Activated naive CD4-positive, alpha-beta T cell treated with Interleukin-2 at 50 U/mL for 16 hours (primary cell): Measurements from ENCODE around the gene CELSR1.

Experiments
- DNase-seq: peaks from one replicate; pipeline ENCODE4 v3.0.0-alpha.2; 2020

CELSR1 gene

DNA sequence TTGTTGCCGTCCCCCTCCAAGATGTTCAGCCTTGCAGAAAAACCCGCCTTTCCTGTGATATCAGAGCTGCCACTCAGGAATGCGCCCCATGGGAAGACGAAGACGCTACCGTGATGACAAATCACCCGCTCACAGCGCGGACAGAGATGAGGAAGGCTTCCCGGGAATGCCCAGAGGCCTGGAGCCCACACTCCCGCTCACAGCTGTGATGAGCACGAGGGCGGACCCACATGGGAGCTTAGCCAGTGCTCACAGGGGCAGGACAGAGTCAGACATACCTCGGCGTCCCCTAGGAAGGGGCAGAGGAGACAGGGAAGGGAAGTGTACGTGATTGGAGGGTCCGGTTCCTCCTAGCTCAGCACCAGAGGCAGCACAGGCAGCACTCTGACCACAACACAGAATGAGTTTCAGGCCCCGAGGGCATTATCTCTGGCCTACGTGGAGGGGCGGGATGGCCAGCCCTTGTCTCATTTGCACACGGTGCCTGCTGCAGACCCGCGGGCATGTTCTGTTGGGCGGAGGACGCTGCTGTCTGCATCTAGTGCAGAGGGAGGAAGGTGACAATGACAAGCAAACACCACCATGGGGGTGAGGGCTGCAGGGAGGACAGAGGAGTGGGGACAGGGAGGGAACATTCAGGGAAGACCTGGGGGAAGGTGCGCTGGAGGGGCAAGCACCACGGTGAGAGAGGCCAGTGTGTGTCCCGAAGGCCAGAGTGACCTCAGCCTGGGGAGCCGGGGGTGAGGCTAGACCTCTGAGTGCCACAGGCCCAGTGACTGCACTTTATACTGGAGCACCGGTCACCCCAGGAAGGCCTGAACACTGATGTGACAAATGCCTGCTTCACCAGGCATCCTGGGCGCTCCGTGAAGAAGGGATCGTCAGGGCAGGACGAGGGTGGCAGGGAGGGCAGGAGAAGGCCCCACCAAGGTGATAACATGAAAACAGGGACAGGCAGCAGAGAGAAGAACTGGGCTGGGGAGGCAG, 79.6 kb downstream of the CELSR1 start:
- DNase-seq = no peak

DNA sequence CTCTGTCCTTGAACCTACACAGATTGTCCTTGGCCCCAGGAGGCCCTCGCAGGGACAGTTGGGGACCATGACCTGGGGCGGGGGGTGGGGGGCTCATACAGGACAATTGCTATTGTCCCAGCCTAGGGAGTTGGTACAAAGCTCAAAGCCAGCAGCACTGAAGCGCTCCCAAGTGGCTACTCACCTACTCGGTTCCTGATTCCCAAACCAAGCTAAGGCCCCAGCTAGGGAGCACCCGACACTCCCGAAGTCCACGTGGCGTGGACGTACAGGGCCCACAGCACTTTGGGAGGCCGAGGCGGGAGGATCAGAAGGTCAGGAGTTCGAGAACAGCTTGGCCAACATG, 80.6 kb downstream of the CELSR1 start:
- DNase-seq = no peak

GRCh38 chr22:46455446-46455845, 82.0 kb downstream of the CELSR1 start:
- DNase-seq = no peak

GRCh38 chr22:46454504-46455269, 82.7 kb downstream of the CELSR1 start:
- DNase-seq = no peak

DNA sequence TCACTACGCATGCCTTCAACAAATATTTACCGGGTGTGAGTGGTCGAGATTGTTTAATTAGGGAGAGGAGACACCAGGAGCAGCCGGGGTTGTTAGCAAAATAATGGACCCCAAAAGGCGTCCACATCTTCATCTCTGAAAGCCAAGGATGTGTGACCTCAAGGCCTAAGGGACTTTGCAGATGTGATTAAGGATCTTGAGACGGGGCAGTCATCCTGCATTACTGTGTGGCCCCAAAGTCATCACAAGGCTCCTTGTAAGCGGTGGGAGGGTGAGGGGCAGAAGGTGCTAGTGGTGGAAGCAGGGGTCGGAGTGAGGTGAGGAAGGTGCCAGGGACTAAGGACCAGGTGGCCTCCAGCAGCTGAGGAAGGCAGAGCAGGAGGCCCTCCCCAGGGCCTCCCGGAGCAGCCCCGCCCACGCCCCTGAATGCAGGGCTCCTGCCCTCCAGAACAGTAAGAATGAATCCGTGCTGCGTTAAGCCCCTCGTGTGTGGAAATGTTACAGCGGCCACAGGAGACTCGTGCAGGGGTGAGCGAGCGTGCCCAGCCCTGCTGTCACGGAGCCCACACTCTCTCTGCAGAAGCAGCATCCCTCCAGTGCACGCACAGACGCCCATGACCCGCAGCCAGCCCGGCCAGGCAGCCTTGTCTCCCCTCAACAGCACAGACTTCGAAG, 83.5 kb downstream of the CELSR1 start:
- DNase-seq = no peak

GRCh38 chr22:46453006-46453828, 84.2 kb downstream of the CELSR1 start:
- DNase-seq = no peak

DNA sequence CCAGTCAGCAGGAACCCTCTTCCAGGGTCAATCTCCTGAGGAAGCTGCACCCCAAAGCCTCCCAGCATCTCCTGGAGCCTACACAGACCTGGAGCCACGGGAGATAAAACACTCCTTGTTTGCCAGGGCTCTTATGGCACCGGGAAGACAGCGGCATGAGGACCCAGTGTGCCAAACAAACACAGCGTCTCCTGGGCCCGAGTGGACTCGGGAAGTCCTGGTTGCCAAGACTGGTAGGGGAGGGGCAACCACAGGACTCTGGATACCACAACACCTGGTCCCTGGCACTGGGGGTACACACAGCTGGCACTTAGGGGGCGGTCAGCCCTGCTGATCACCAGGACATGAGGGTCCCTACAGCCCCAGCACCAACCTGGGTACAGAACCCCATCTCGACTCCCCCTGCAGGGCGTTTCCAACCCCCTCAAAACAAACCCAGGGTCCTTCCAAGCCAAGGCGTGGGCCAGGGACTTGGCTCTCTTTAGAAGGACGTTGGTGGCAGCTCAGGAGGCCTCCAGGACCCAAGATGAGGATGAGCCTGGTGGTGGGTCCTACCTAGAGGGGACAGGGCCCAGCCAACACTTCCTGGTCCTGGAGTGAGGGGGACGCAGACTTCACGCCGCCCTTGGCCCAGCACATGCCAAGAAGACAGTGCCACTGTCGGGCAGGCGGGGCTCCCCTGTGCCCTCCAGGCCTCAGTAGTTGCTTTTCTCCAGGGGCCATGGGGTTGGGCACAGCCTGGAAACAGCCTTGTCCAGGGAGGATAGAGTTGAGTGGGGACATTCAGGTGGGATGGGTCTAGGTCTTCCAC, 85.0 kb downstream of the CELSR1 start:
- no peak for DNase-seq

- DNase-seq = no peak
These were observed 85.7 kb downstream of the CELSR1 start for GRCh38 chr22:46451741-46452140.

DNA sequence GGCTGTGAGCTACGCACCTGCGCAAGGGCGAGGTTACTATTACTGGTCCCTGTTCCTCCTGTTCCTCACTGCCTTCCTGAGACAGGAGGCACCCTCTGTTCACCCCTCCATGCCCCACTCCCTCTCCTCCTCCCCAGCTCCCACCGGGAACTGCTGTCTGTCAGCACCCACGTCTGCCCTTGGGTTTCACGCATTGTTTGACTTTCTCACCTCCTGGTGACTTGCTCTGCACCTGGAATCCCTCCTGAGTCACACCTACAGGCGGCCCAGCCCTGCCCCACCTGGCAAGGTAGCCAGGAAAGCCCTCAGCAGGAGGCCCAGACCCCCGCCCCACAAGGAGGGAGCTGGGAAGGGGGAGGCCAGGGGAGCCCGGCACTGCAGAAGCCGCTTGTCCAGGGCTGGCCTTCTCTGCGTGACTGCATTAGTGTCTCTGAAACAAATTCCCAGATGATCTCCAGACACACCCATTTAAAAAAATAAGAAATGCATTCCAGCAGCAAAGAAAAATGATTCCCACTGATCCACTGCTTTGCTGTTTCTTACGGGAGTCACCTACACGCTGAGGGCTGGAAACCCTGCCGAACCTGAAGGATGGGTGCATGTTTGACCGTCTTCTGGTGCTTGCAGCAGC, 86.4 kb downstream of the CELSR1 start:
- no peak for DNase-seq

DNA sequence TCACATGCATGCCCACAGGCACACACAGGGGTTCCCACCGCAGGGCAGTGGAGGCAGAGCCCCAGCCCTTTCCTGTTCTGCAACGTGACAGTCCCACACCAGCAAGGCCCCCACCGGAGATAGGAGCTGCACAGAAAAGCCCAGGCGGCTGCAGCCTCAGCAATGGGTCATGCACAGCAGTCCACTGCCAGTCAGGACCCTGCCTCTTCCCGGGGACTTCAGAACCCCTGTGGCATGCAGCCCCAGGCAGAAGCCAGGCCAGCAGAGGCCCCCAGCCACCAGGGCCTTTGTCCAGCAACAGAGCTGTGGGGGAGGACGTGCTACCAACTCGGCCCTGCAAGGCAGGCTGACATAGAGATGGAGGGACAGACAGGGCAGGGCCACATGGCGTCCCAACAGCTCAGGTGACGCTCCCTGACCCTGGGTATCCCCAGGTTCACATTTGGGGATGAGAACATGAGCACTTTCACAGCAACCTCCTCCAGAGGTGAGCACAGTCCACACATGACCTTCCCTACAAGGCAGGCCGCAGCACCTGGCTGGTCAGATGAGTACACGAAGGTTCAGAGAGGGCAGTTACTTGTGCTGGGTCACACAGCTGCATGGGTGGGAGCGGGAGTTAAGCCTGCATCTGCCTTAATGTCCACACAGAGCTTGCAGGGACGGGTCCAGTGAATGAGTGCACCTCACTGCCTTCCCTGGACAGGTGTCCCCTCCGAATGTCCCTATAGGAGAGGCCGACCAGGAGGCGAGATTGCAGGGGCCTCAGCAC, 87.3 kb downstream of the CELSR1 start:
- DNase-seq = no peak

- no peak for DNase-seq
These were observed 88.2 kb downstream of the CELSR1 start for GRCh38 chr22:46449116-46449691.

DNA sequence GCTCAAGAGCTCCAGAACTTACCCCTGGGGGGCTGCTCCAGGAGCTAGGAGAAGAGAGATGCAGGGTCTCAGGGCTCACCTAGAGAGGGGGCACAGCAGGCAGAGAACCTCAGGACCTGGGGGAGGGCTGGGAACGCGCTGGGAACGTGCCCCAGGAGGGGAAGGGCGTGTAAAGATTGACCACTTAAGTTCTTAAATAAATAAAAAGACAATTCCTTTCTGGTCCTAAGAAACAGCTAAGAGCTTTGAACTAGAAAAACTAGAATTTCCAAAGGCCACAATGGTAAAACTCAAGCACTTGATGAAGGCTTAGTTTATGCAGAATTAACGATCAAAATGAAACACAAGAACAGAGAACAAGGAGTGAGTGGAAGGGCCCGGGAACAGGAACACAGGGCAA, 89.1 kb downstream of the CELSR1 start:
- DNase-seq = no peak

DNA sequence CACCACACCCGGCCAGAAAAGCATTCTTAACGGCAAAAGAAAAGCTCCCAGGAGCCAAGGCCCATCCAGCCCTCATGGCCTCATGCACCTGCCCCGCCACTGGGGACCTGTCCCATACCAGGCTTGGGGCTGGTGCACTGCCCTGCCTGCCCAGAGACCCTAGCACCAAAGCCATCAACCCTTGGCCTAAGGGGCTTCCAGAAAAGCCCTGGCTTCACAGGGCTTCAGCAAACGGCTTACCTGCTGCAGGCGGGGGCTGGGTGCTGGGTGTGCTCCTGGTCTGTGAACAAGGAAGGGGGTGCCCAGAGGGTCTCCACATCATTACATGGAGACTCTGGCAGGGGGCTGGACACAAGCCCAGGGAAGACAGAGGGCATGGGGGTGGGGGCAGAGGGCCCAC, 89.5 kb downstream of the CELSR1 start:
- DNase-seq = no peak

GRCh38 chr22:46446799-46447198, 90.6 kb downstream of the CELSR1 start:
- no peak for DNase-seq

GRCh38 chr22:46445771-46446420, 91.5 kb downstream of the CELSR1 start:
- DNase-seq = no peak

GRCh38 chr22:46444390-46444854, 93.0 kb downstream of the CELSR1 start:
- no peak for DNase-seq

DNA sequence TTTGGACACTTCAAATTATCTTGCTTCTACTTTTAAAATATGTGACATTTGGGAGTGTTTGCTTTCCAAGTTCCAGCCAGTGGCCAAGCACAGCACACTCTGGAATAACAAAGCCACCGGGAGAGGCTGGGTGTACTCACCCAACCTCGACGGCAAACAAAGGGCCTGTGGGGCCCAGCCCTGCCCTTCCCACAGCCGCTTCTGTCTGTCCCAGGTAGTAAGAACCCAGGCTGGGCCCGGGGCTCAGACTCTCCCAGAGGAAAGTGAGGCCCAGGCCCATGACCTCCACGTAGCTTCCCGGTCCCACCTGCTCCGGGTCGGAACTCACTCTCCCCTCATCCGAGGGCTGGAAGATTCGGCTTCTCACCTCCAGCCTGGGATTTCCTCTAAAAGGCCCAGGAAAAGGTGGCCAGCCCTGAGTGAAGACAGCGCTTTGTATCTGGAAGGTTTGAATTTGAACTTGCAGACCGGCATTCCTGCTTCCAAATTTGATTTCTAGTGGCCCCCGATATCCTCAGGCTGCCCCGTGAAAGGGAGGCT, 93.5 kb downstream of the CELSR1 start:
- no peak for DNase-seq

DNA sequence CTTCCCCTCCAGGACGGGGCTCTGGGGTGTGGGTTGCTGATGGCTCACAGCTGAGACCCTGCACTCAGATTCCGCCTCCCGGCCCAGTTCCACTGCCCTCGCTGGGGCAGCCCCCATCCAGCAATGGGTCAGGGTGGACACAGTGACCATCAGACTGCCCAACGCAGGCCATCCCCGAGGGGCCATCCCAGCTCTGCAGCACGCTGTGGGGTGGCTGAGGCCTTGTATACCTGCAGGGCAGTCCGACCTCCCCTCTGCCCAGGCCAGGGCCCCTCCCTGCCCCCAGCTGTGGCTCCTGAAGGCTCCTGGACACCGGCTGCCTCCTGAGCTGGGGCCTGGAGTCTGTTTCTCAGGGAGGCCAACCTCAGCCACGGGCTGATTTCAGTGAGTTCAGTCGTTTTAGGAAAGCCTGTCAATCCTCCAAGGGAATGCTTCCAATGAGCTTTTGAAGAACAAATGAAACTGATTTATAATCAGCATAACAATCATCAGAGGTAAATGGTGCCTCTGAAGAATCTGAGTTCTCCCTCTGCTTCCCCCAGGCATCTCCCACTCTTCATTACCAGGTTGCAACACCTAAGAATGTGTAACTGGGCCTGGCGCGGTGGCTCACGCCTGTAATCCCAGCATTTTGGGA, 95.1 kb downstream of the CELSR1 start:
- no peak for DNase-seq
